OCI-LY1 (cell line): ENCODE measurements around the gene RIPPLY1.

Experiments
- CTCF ChIP-seq: fragments of 200-600 bp; sonication (generic), shearing (Covaris generic); IDR thresholded peaks from 2 replicates; pipeline ENCODE4 v1.5.1; 2017; ENCODE audit warnings: mild to moderate bottlenecking, antibody characterized with exemption, low read length, moderate library complexity, mixed read lengths
- EZH2 ChIP-seq: fragments of 200-600 bp; sonication (generic), shearing (Covaris generic); IDR thresholded peaks from 2 replicates; pipeline ENCODE4 v1.8.0; 2017; ENCODE audit warnings: borderline replicate concordance, mixed run types, mild to moderate bottlenecking, antibody characterized with exemption, low read length, moderate library complexity, mixed read lengths

- TF ChIP-seq EZH2, result no peak
- peak; percentile 40; the same call in 1 of the 2 replicates for TF ChIP-seq CTCF
These were observed 4.7 kb downstream of the RIPPLY1 start for GRCh38 chrX:106898462-106898861.
